ENCODE results near the gene CCDC190.
"Not testable (repeated sequence)": the region's sequence is repeated elsewhere in the genome, so short reads cannot be mapped to it uniquely, and the experiment has no call there.

Gene CCDC190

DNA sequence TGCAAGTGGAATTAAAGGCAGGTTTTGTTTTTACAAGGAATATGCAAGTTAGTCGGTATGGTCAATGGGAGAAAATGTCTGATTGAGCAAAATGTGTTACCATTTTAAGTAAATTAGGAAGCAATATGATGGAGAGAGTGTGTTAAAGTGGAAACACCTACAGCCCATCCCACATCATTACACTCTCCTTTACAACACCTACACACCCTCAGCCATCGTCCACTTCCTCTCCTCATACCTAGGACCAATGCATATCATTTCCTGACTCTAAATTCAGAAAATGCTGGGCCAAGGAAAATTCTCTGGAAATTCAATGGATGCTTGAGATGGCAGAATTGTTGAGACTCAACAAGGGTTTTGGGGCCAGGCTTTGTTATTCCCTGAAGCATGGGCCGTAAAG, 16.4 kb upstream of the CCDC190 start:
- DNase-seq (ENCODE audit: low spot score) = no peak

DNA sequence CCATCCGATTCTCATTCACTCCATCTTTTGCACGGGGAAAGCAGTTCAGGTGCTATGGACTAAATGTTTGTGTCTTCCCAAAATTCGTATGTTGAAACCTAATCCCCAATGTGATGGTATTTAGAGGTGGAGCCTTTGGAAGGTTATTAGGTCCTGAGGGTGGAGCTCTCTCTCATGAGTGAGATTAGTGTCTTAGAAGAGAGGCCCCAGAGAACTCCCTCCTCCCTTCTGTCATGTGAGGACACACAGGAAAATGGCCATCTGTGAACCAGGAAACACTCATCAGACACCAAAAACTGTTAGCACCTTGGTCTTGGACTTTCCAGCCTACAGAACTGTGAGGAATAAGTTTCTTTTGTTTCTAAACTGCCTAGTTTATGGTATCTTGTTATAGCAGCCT, 15.8 kb upstream of the CCDC190 start:
- no peak for DNase-seq (ENCODE audit: low spot score)

DNA sequence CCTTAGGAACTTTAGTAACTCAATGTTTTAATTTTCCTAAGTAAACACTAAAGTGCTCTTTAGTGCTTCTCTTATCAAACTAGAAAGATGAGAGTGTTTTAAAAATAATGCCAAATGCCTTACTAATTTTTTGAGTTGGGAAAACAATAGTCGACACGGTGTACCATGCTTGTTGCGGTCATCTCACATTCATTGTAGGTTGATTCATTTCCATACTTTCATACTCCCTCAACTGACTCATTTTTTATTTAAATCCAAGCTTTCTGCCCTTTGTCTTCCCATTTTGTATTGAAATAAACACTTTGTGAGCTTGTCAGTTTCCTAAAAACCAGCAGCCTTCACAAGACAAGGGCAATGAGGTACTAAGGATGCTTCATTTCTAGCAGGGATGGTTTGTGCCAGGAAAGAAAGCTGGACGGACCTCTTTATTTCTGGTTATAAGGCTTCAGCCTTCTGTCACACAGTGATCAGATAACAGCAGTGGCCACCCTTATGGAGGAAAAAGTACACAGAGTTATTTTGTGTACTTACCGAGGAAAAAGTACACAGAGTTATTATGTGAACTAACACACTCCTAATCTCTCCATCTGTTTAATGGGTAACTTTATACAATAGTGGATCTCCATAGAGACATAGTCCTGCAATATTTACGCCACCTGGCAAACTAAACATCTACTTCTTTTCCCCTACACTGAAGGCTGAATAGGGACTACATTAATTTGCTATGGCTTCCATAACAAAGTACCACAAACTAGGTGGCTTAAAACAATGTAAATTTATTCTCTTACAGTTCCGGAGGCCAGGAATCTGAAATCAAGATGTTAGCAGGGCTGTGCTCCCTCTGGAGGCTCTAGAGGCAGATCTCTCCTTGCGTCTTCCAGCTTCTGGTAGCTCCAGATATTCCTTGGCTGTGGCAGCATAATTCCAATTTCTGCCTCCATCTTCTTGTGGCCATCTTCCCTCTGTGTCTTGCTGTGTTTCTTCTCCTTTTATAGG, 13.0 kb upstream of the CCDC190 start:
- DNase-seq (ENCODE audit: low spot score) = no peak

DNA sequence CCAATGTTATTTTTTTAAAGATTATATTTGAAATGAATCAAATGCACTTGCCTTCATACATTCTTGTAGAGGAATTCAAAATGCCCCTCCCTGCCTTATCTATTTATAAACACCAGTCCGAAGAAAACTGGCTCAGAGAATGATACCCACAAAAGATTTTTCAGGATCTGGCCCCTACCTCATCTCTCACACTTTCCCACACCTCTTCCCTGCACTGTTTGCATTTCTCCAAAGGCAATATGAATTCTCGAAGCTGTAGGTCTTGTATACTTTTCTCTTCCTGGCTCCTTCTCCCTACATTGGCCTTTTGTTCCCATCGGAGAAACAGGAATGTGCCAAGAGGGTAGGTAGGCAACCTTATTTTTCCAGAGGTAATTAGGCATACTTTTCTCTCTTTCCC, 12.0 kb upstream of the CCDC190 start:
- DNase-seq (ENCODE audit: low spot score) = no peak

DNA sequence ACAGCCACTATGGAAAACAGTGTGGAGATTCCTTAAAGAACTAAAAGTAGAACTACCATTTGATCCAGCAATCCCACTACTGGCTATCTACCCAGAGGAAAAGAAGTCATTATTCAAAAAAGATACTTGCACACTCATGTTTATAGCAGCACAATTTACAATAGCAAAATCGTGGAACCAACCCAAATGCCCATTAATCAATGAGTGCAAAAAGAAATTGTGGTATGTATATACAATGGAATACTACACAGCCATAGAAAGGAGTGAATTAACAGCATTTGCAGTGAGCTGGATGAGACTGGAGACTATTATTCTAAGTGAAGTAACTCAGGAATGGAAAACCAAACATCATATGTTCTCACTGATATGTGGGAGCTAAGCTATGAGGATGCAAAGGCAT, 10.4 kb upstream of the CCDC190 start:
- DNase-seq (ENCODE audit: low spot score) = not testable (repeated sequence)

DNA sequence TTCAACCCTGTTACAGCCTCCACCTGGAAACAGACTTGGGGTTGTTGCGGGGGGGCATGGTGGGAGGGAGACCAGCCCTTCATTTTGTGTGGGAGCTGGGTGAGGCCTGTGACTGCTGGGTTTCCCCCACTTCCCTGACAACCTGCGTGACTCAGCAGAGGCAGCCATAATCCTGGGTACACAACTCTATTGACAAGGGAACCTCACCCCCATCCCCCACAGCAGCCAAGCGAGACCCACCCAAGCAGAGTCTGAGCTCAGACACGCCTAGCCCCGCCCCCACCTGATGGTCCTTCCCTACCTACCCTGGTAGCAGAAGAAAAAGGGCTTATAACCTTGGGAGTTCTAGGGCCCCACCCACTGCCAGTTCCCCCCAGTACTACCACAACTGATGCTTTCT, 8.0 kb upstream of the CCDC190 start:
- no peak for DNase-seq (ENCODE audit: low spot score)

DNA sequence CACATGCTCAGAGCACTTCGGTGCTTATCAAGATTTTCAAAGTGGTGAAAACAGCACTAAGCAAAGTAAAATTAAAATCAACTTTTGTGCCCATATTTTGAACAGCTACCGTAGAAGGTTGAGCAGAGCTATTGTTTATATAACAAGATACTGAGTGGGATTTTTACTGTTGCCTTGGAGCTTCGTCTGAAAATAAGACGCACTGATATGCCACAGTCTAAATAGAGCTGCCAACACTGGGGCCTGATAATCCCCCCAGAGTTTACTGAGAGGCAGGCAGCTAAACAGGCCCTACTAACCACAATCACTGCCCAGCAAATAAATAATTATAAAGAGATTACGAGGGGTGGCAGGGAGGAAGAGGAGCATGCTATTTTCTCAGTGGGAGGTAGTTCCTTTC, 650 bp upstream of the CCDC190 start:
- DNase-seq (ENCODE audit: low spot score) = no peak

DNA sequence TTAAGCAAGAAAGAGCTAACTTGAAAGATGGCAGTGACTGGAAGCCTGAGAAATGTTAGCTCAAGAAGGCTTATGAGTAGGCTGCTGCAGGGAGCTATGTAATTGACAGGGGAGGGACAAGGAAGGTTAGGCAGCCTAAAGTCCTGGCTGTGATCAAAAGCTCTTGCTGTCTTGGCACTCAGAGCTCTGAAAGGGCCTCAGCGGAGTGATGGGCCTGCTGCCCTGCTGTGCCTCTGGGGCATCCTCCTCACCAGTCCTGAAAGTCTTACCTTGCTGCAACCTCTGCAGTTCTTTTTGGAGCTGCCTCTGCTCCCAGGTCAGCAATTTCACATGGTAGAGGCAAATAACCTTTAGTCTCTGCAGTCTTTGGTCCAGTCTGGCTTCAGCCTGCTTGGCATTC, 1.8 kb downstream of the CCDC190 start:
- DNase-seq (ENCODE audit: low spot score) = no peak

DNA sequence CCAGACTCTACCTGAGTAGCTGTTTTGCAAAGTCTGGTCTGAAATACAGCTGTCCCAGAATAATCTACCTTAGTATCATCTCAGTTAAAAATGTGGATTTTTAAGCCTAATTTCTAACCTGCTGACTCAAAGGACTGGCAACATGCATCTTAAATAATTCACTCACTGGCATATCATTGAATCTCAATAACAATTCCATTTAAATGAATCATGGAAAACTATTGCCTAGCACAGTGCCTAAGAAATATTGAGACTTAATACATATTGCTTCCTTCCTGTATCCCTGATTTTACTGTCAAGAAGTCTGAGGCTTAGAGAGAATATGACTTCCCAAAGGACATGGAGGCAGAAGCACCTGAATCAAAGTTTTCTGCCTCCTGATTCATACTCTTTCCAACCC, 3.1 kb downstream of the CCDC190 start:
- no peak for DNase-seq (ENCODE audit: low spot score)

DNA sequence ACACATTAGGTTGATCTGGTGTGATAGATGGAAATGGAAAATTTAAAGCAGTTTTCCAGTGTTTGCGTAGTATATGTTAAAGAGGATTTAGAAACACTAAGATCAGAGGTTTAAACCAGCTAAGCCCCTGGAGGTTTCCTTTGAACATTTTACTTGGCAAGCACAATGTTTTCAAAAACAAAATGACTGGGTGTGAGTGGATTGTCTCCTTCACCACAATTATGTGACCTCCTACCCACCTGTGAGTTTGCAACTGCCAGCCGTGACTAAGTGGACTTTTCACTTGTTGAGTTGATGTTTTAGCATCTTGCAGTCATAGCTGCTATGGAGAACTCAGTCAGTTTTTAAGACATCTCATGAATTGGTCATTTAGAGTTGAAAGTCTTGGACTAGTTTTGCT, 4.7 kb downstream of the CCDC190 start:
- DNase-seq (ENCODE audit: low spot score) = no peak

DNA sequence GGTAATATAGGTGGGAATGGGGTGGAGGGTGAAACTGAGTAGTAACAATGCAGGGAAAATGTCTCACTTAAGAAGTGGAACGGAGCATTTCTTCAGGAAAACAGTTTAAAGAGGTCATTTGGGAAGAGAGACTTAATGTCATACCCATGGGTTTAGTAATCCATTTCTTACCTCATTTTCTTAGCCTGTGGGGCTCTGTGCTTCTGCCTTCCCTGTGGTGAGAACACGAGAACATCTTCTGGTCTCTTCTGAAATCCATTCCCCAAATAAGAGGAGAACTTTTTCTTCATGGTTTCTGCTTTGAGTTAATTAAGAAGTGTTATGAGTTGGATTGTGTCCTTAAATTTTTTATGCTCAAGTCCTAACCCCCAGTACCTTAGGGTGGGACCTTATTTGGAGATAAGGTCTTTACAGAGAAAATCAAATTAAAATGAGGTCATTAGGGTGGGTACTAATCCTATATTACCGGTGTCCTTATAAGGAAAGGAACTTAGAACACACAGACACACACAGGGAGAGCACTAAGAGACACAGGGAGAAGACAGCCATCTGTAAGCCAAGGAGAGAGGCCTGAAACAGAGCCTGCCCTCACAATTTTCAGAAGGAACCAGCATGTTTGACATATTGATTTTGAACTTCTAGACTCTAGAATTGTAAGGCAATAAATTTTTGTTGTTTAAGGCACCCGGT, 5.4 kb downstream of the CCDC190 start:
- no peak for DNase-seq (ENCODE audit: low spot score)

DNA sequence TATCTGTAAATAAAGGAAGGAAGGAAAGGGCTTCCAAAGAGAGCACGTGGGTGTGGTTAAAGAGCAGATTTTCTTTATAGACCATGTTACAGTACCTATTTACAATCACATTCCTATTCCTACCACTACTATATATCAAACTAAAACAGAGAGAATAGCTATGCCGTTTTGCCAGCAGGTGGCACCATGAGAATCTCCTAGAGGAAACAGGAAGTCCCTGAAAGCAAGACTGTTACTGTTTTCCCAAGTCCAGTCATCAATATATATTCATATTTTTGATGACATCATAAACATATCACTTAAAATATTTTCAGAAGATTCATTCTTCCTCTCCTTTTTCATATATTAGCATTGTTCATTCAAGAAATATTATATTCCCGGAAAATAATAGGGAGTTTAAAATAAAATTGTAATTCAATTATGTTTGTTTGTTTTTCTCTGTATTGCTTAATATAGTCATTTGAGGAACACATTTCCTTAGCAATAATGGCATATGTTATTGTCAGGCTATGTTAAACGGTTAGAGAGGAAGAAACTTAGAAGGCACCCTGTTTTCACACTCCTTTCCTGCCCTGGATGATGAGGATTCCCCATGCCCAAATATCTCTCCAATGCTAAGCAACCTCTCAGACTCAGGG, 6.6 kb downstream of the CCDC190 start:
- DNase-seq (ENCODE audit: low spot score) = peak; percentile 77

DNA sequence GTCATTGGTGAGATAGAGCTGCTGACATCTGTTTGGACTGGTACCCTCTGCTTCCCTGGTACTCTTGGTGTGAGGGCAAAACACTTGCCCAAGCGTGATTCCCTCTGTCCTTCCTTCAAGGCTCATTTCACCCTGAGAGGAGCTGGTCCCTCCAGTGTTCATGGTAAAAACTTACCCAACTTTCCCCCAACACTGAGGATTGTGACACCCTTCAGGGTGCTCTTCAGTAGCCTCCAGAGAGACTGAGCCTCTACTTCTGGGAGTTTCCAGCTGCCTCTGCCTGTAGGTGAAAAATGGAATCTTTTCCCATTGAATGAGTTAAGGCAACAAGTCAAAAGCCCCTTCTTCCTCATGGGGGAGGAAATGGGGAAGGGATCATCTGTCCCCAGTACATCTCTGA, 9.6 kb downstream of the CCDC190 start:
- DNase-seq (ENCODE audit: low spot score) = no peak

DNA sequence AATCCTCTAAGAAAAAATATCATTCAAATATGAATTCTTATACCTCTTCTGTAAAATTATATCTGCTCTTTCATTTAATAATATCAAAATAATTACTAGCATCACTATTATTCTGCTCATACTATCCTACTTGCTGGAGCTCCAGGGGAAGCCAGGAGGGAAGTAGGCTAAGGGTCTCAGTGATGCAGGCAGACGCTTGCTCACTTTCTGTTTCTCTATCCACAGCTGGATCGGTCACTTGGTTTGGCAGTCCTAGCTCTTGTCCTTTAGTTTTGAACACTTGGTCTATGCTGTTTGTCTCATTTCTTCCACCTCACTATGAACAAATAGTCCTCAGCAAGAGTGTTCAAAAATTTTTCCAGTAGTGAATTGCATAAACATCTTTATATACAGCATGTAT, 11.3 kb downstream of the CCDC190 start:
- DNase-seq (ENCODE audit: low spot score) = no peak

DNA sequence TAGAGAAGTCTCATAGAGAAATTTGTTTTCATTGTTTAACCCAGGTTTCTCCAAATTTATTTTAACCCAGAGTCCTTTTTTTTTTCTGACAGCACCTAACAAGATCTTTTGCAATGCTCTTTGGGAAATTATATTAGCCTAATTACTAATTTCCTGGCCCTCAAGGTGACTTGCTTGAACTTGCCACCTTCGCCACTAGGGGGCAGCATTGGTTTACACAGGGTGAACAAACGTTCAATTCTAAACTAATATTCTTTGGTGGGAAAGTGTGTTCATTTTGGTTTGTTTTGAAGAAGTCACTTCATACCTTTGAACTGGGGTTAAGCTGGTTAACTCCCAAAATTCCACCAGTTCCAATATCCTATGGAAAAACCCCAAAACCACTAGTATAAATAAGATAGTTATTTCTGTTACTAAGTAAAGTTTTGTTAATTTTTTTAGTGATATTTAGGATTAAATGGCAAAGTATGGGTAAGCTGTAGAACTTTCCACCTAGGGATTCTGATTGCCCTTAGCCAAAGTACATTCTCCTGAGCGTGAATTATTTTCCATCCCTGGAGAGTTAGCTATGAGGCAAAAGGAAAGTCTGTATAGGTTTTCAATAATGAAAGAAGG, 13.0 kb downstream of the CCDC190 start:
- peak; percentile 84 for DNase-seq (ENCODE audit: low spot score)

DNA sequence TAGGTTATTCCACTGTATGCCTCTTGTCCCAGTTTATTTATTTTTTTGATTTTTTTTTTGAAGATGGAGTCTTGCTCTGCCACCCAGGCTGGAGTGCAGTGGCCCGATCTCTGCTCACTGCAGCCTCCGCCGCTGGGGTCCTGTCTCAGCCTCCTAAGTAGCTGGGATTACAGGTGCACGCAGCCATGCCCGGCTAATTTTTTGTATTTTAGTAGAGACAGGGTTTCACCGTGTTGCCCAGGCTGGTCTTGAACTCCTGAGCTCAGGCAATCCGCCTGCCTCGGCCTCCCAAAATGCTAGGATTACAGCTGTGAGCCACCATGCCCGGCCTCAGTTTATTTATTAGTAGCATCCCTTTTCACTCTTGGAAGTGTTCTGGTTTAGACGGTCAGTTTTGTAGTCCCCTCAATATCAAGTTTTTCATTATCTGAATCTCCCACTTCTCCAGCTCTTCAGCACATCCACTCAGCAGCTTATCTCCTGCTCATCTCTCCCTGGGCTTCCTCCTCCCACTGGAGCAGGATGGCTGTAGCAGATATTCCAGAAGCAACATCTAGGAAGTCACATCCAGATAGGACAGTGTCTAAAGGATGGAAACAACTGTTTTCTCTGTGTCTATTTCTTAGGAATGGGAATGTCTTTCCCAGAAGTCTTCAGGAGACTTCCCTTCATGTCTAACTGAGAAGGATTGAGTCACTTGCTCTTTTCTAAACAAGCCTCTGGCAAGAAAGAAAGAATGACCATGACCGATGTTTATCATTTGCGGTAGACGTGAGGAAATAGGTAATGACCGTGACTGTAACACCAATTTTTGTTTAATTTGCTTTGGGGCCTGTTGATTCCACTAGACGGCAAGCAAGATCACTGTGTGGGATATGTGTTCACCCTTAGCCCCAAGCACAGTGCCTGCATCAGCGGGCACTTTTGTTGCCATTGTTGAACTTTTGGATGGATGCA, 14.4 kb downstream of the CCDC190 start:
- DNase-seq (ENCODE audit: low spot score) = no peak

DNA sequence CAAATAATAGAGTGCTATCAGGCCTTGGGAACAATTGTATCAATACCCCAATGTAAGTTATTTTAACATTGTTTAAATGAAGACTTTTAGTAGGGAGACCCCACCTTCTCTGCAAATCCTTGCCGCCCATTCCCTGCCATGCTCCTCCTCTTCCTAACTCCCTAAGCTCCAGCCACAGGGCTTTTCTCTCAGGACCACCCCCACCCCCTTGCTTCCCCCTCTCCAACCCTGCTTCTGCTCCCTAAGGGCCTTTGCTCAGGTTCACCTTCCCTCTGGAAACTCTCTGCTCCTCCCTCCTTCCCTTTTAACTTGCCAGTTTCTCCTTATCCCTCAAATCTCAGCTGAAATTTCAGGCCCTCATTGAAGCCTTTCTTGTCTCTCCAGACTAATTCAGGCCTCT, 16.8 kb downstream of the CCDC190 start:
- no peak for DNase-seq (ENCODE audit: low spot score)

DNA sequence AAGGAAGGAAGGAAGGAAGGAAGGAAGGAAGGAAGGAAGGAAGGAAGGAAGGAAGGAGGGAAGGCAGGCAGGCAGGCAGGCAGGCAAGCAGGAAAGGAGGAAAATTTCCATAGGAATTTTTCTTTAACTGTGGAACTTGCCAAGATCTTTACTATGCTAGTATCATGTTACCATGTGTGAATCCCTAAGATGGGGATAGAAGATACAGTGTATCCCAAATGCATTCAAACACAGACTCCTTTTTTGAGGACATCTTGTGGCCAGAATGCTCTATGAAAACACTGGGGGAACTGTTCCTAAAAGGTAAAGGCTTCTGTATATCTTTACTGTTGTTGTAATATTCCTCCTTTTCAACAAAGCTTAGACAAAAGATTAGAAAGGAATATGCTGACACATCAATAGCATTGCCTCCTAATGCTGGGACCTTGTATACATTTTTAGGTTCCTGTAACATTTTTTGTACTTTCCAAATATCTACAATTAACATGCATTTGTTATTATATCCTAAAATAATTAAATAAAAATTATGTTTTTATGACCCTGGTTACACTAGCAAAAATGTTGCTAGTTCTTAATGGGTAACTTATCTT, 20.6 kb downstream of the CCDC190 start:
- DNase-seq (ENCODE audit: low spot score) = no peak

DNA sequence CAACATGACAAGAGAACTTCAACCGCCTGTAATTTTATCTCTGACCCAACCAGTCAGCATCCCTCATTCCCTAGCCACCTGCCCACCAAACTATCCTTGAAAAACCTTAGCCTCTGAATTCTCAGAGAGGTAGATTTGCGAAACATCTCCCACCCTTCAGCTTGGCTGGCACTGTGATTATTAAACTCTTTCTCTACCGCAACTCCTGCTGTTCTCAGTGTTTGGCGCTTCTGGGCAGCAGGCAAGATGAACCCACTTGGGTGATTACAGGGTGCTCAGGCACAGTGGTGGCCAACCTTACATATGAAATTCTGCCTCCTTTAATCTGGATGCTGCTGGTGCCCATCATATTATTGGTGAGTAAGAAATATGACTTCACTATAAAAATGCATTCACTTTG, 22.1 kb downstream of the CCDC190 start:
- DNase-seq (ENCODE audit: low spot score) = no peak

DNA sequence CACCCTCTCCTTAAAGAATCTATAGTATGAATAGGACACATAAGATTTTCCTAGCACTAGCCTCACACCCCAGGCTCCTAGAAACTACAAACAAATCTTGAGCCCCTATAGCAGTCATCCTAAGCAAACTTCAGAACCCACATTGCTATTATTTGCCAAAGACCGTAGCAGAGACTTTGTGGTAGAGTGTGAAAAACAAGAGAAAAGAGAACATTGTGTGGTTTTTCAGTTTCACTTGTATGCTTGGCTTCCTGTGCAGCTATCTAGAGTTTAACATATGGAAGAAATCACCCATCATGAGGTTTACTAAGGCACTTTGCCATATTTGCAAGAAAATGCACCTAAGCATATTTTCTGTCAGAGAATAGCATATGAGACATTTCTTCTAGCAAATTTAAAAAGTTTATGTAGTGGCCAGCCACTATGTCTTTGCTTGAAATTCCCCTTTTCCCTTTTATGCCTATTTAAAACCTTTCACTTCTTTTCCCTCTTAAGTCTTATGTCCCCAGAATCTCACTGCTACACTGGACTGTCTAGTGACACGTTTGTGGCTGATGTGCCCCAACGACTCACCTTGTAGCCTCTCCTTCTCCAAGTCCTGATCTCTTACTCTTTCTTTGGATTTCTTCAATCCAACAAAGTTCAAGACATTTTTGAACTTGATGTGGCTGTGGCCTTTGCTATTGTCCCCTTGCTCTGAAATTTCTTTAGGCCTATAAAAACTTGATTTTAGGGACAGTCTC, 25.6 kb downstream of the CCDC190 start:
- no peak for DNase-seq (ENCODE audit: low spot score)
